Body of pancreas (tissue), 4 donors: ENCODE data around the gene NUP214. TPM values are rescaled to one million over a fixed set of nuclear protein-coding genes. Genes with fewer than 3 reads are reported as not detected.
A peak's percentile ranks its signal among the peaks of the same experiment; 100 is the strongest.

Experiments
- ATAC-seq: fragments of 150-250 bp; one replicate; pipeline ENCODE4 v1.9.1; 2016
- DNase-seq, 4 donors: peaks; one replicate each; pipeline ENCODE4 v3.0.0-alpha.2; 2019
- H3K27ac ChIP-seq, 4 donors: fragments of 200-600 bp; sonication (generic); 1 replicate in 3 of 4; 2 replicates in 1 of 4; pipeline versions ENCODE4 v1.5.1 to v1.6.1; 2016 to 2019; ENCODE audit warnings: mild to moderate bottlenecking in 1 of 4, mixed read lengths in 1 of 4, moderate library complexity in 1 of 4
- H3K27me3 ChIP-seq, 2 donors: fragments of 200-600 bp; sonication (generic); one replicate each; pipeline ENCODE4 v1.6.0; 2016; ENCODE audit warnings: mild to moderate bottlenecking in 1 of 2
- H3K36me3 ChIP-seq, 2 donors: fragments of 200-600 bp; sonication (generic); replicated peaks in 1 of 2; 2 replicates each; pipeline ENCODE4 v1.5.1; 2016; ENCODE audit warnings: low read depth in 2 of 2; ENCODE audit not compliant: insufficient read depth in 1 of 2
- H3K4me1 ChIP-seq: fragments of 200-600 bp; sonication (generic); one replicate; pipeline ENCODE4 v1.6.0; 2016
- H3K4me3 ChIP-seq, 2 donors: fragments of 200-600 bp; sonication (generic); 1 replicate in 1 of 2; 2 replicates in 1 of 2; pipeline ENCODE4 v1.5.1; 2016 to 2019
- H3K9me3 ChIP-seq, 3 donors: fragments of 200-600 bp; sonication (generic); 1 replicate in 2 of 3; 2 replicates in 1 of 3; pipeline ENCODE4 v1.5.1; 2016
- CTCF ChIP-seq, 7 experiments: fragments of 450-650 bp in 4 of 7; fragments of 200-600 bp in 3 of 7; sonication (generic) in 3 of 7; IDR thresholded peaks; one replicate each; pipeline ENCODE4 v1.5.1; 2016 to 2019; ENCODE audit warnings: antibody characterized with exemption in 7 of 7
- POLR2A ChIP-seq, 3 donors: fragments of 450-650 bp; IDR thresholded peaks; one replicate each; pipeline ENCODE4 v1.6.1; 2016; ENCODE audit warnings: antibody characterized with exemption in 3 of 3, mild to moderate bottlenecking in 2 of 3
- WGBS, 2 donors: methylation state at CpG; one replicate each; pipeline ENCODE4 v1.1.5; 2017; 5-methylcytosine and 5-hydroxymethylcytosine counted together
- intact Hi-C: fragments of 100-400 bp; cut with DNase I; formaldehyde crosslinking; loops from one replicate; pipeline ENCODE4 v1.15.1; 2023
- total RNA-seq, 2 donors: library from RNA; depleted of rRNA; stranded (reverse); fragments of >200 nt; gene quantifications; one replicate each; pipeline ENCODE4 v1.1.0, GENCODE V29; 2016

Gene NUP214
- total RNA-seq, 2 donors from 2014 or later, result 24.7 to 29.6 TPM

GRCh38 chr9:131119600-131119999 is 5.8 kb upstream of the NUP214 start:
- no peak for TF ChIP-seq POLR2A (IDR thresholded peaks at IDR 0.05)
- H3K27ac ChIP-seq, result no peak overlapping the region
- peaks cover 3% of the 10 kb centered on the region for H3K4me1 ChIP-seq
- H3K4me3 ChIP-seq, result no peak overlapping the region
- no peaks in the 10 kb centered on the region for H3K36me3 ChIP-seq
- WGBS, 2 donors, result 77 to 82% methylated on average over 2 to 8 of the region's 8 CpGs
- no peaks in the 10 kb centered on the region for H3K9me3 ChIP-seq
- no peaks in the 10 kb centered on the region for H3K27me3 ChIP-seq
- no peak for ATAC-seq
- intact Hi-C loops, result no loop called here
- DNase-seq, result no peak

GRCh38 chr9:131120620-131121228 is 4.7 kb upstream of the NUP214 start:
- 89 to 98% methylated on average over 5 to 7 of the region's 7 CpGs for WGBS, 2 donors
- H3K36me3 ChIP-seq, result no peaks in the 10 kb centered on the region
- H3K27me3 ChIP-seq, result no peaks in the 10 kb centered on the region
- ATAC-seq, result no peak
- intact Hi-C loops, result no loop called here
- peaks cover 7% of the 10 kb centered on the region for H3K4me1 ChIP-seq
- H3K4me3 ChIP-seq, result no peak overlapping the region
- no peak overlapping the region for H3K27ac ChIP-seq
- TF ChIP-seq CTCF (IDR thresholded peaks at IDR 0.05) (no peak), POLR2A (IDR thresholded peaks at IDR 0.05) (no peak)
- H3K9me3 ChIP-seq, result no peaks in the 10 kb centered on the region
- DNase-seq, result no peak

GRCh38 chr9:131121346-131121745 is 4.0 kb upstream of the NUP214 start:
- WGBS, 2 donors, result 50 to 60% methylated on average over 1 to 2 of the region's 2 CpGs
- H3K9me3 ChIP-seq, result no peaks in the 10 kb centered on the region
- ATAC-seq (no peak), DNase-seq (peak in 1 of 4 donors; percentile 39)
- H3K27me3 ChIP-seq, result no peaks in the 10 kb centered on the region
- intact Hi-C loops, result no loop called here
- H3K36me3 ChIP-seq, result no peaks in the 10 kb centered on the region
- TF ChIP-seq CTCF (IDR thresholded peaks at IDR 0.05) (no peak), POLR2A (IDR thresholded peaks at IDR 0.05) (no peak)
- no peak overlapping the region for H3K4me3 ChIP-seq
- H3K4me1 ChIP-seq, result peaks cover 11% of the 10 kb centered on the region
- H3K27ac ChIP-seq, result no peak overlapping the region

- no peak overlapping the region for H3K27ac ChIP-seq
- H3K4me1 ChIP-seq, result peaks cover 19% of the 10 kb centered on the region
- ATAC-seq (no peak), DNase-seq (no peak)
- intact Hi-C loops, result no loop called here
- WGBS, 2 donors, result 46 to 73% methylated on average over 2 of the region's 2 CpGs
- H3K36me3 ChIP-seq, result no peaks in the 10 kb centered on the region
- H3K27me3 ChIP-seq, result no peaks in the 10 kb centered on the region
- no peak for TF ChIP-seq POLR2A (IDR thresholded peaks at IDR 0.05)
- no peak for TF ChIP-seq CTCF (IDR thresholded peaks at IDR 0.05)
- H3K9me3 ChIP-seq, result no peaks in the 10 kb centered on the region
- H3K4me3 ChIP-seq, result no peak overlapping the region
These were observed 3.2 kb upstream of the NUP214 start for GRCh38 chr9:131122158-131122557.

GRCh38 chr9:131125038-131125287 is 423 bp upstream of the NUP214 start:
- no peaks in the 10 kb centered on the region for H3K27me3 ChIP-seq
- peak overlapping the region; percentile 65 to 83 (median 80) for H3K27ac ChIP-seq
- TF ChIP-seq CTCF (IDR thresholded peaks at IDR 0.05) (no peak), POLR2A (IDR thresholded peaks at IDR 0.05) (no peak)
- H3K4me3 ChIP-seq, result peak overlapping the region; percentile 21 to 80
- H3K4me1 ChIP-seq, result peaks cover 21% of the 10 kb centered on the region
- H3K36me3 ChIP-seq, result peaks cover 0 to 12% of the 10 kb centered on the region in 2 donors
- ATAC-seq, result peak; percentile 1
- 1% methylated on average over 7 of the region's 7 CpGs for whole genome bisulfite sequencing, 2 donors
- intact Hi-C loops, result no loop called here
- no peak for DNase-seq
- H3K9me3 ChIP-seq, result no peaks in the 10 kb centered on the region
